B cell (primary cell): Measurements from ENCODE around the gene ITGA3.

Source experiments
- CTCF ChIP-seq: fragments of 200-600 bp; IDR thresholded peaks from one replicate; pipeline ENCODE4 v1.8.0; 2022; ENCODE audit warnings: antibody characterized with exemption, mild to moderate bottlenecking
- EZH2 ChIP-seq: IDR thresholded peaks from 2 replicates; pipeline ENCODE4 v1.6.1; 2012; ENCODE audit warnings: borderline replicate concordance, low read depth, mild to moderate bottlenecking, moderate library complexity, low read length; ENCODE audit not compliant: insufficient read depth, poor library complexity, severe bottlenecking

- TF ChIP-seq CTCF (no peak), EZH2 (no peak)
Observed at GRCh38 chr17:50052241-50052796, 3.6 kb upstream of the ITGA3 start.
